ENCODE measurements around the gene LRRC7.

LRRC7 gene

DNA sequence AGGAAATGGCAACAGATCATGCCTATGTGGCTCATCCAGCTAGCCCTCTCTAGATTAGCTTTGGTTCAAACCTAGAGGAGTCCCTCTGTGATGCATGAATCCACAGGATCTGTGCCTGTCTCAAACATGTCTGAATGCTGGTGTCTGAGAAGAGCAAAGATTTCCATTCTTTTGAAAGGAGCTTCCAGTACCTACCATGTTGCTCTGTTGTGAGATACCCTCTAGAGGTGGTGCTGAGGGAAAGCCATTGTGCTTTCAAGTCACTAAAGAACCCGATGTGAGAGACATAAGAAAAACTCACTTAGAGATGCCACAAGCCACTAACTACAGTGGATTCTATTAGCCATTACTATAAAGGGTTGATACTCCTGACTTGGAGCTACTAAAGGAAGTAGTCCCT, 534.1 kb downstream of the LRRC7 start:
- Histone ChIP-seq H3K36me3 (ENCODE audit: control insufficient read depth, insufficient read depth, low read length, severe bottlenecking) (no peaks in the 10 kb centered on the region), H3K4me1 (ENCODE audit: control insufficient read depth, insufficient read depth, low read length) (no peaks in the 10 kb centered on the region), H3K9me3 (ENCODE audit: control insufficient read depth, low read length) (no peaks in the 10 kb centered on the region), H3K9ac (ENCODE audit: low read length) (no peak overlapping the region), H3K4me3 (ENCODE audit: low read length) (no peak overlapping the region), H3K27me3 (replicated peaks; ENCODE audit: control insufficient read depth, insufficient read depth, low read length) (no peaks in the 10 kb centered on the region)
- DNase-seq (ENCODE audit: low read depth) = no peak

- no peak for DNase-seq (ENCODE audit: low read depth)
- no peak overlapping the region for H3K9ac ChIP-seq (ENCODE audit: low read length)
- no peaks in the 10 kb centered on the region for H3K9me3 ChIP-seq (ENCODE audit: control insufficient read depth, low read length)
- no peaks in the 10 kb centered on the region for H3K4me1 ChIP-seq (ENCODE audit: control insufficient read depth, insufficient read depth, low read length)
- no peak overlapping the region for H3K4me3 ChIP-seq (ENCODE audit: low read length)
- H3K27me3 ChIP-seq (replicated peaks; ENCODE audit: control insufficient read depth, insufficient read depth, low read length) = no peaks in the 10 kb centered on the region
- no peaks in the 10 kb centered on the region for H3K36me3 ChIP-seq (ENCODE audit: control insufficient read depth, insufficient read depth, low read length, severe bottlenecking)
These were observed 536.0 kb downstream of the LRRC7 start for GRCh38 chr1:70103770-70104169.

DNA sequence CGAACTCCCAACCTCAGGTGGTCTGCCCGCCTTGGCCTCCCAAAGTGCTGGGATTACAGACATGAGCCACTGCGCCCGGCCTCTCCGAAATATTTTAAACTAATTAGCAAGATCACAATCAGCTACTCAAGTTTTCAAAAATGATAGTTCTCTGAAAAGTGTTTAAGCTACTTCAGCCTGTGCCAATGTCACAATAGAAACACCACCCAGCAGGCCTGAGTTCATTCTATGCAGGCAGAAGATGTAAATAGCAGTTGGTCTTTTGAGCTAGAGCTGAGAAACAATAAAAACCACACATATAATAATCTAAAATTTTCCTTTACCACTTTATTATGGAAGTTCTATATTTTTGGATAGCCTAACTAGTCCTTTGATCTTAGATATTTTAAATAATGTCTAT, 541.5 kb downstream of the LRRC7 start:
- H3K4me1 ChIP-seq (ENCODE audit: control insufficient read depth, insufficient read depth, low read length) = peaks cover 3% of the 10 kb centered on the region
- no peaks in the 10 kb centered on the region for H3K27me3 ChIP-seq (replicated peaks; ENCODE audit: control insufficient read depth, insufficient read depth, low read length)
- no peak overlapping the region for H3K9ac ChIP-seq (ENCODE audit: low read length)
- no peaks in the 10 kb centered on the region for H3K9me3 ChIP-seq (ENCODE audit: control insufficient read depth, low read length)
- H3K36me3 ChIP-seq (ENCODE audit: control insufficient read depth, insufficient read depth, low read length, severe bottlenecking) = no peaks in the 10 kb centered on the region
- H3K4me3 ChIP-seq (ENCODE audit: low read length) = no peak overlapping the region
- DNase-seq (ENCODE audit: low read depth) = no peak

DNA sequence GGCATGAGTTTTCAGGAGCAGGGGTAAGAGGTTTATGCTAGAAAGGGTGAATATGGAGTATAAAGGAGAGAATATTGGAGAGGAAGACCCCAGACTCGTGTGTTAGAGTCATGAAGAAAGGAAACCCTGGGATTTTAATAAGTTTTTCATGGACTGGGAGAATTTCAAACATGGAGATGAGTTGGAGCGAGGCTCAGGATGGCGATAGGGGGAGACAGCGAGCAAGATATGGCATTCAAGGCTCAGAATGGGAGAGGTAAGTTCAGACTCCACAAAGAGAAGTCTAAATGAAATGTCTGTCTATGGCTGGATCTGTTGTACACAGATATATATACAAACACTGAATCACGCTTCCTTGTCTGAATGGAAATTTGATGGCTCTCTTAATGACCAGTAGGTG, 545.1 kb downstream of the LRRC7 start:
- Histone ChIP-seq H3K9ac (ENCODE audit: low read length) (no peak overlapping the region), H3K27me3 (replicated peaks; ENCODE audit: control insufficient read depth, insufficient read depth, low read length) (no peaks in the 10 kb centered on the region), H3K9me3 (ENCODE audit: control insufficient read depth, low read length) (no peaks in the 10 kb centered on the region), H3K36me3 (ENCODE audit: control insufficient read depth, insufficient read depth, low read length, severe bottlenecking) (no peaks in the 10 kb centered on the region), H3K4me1 (ENCODE audit: control insufficient read depth, insufficient read depth, low read length) (peaks cover 3% of the 10 kb centered on the region), H3K4me3 (ENCODE audit: low read length) (no peak overlapping the region)
- no peak for DNase-seq (ENCODE audit: low read depth)

- H3K4me1 ChIP-seq (ENCODE audit: control insufficient read depth, insufficient read depth, low read length) = peaks cover 3% of the 10 kb centered on the region
- H3K9ac ChIP-seq (ENCODE audit: low read length) = no peak overlapping the region
- H3K9me3 ChIP-seq (ENCODE audit: control insufficient read depth, low read length) = no peaks in the 10 kb centered on the region
- H3K4me3 ChIP-seq (ENCODE audit: low read length) = no peak overlapping the region
- H3K36me3 ChIP-seq (ENCODE audit: control insufficient read depth, insufficient read depth, low read length, severe bottlenecking) = no peaks in the 10 kb centered on the region
- no peaks in the 10 kb centered on the region for H3K27me3 ChIP-seq (replicated peaks; ENCODE audit: control insufficient read depth, insufficient read depth, low read length)
- DNase-seq (ENCODE audit: low read depth) = no peak
These were observed 547.6 kb downstream of the LRRC7 start for GRCh38 chr1:70115315-70115714.

- H3K4me3 ChIP-seq (ENCODE audit: low read length) = no peak overlapping the region
- DNase-seq (ENCODE audit: low read depth) = peak; percentile 32
- H3K4me1 ChIP-seq (ENCODE audit: control insufficient read depth, insufficient read depth, low read length) = peaks cover 3% of the 10 kb centered on the region
- no peaks in the 10 kb centered on the region for H3K36me3 ChIP-seq (ENCODE audit: control insufficient read depth, insufficient read depth, low read length, severe bottlenecking)
- H3K27me3 ChIP-seq (replicated peaks; ENCODE audit: control insufficient read depth, insufficient read depth, low read length) = no peaks in the 10 kb centered on the region
- H3K9ac ChIP-seq (ENCODE audit: low read length) = no peak overlapping the region
- no peaks in the 10 kb centered on the region for H3K9me3 ChIP-seq (ENCODE audit: control insufficient read depth, low read length)
These were observed 549.3 kb downstream of the LRRC7 start for GRCh38 chr1:70117046-70117445.

DNA sequence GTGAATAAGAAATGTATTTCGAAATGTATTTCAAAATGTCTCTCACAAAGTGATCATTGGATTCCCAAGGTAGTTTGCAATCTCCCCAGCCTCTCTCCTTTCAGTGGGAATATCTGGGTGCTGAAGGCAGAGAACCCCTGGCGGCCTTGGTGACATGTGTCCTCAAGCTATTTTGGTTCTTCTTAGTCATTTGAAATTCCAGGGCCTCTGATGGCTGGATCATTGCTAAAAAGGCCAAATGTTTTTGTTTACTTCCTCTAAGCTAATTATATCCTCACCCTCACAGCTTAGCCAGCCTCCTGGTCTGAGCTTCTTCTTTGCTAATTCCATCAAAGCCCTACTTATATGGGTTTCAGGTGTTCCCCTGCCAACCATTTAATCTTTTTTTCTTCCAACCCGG, 566.4 kb downstream of the LRRC7 start:
- H3K4me1 ChIP-seq (ENCODE audit: control insufficient read depth, insufficient read depth, low read length) = peaks cover 13% of the 10 kb centered on the region
- H3K4me3 ChIP-seq (ENCODE audit: low read length) = no peak overlapping the region
- H3K27me3 ChIP-seq (replicated peaks; ENCODE audit: control insufficient read depth, insufficient read depth, low read length) = no peaks in the 10 kb centered on the region
- H3K36me3 ChIP-seq (ENCODE audit: control insufficient read depth, insufficient read depth, low read length, severe bottlenecking) = no peaks in the 10 kb centered on the region
- DNase-seq (ENCODE audit: low read depth) = peak; percentile 23
- no peaks in the 10 kb centered on the region for H3K9me3 ChIP-seq (ENCODE audit: control insufficient read depth, low read length)
- no peak overlapping the region for H3K9ac ChIP-seq (ENCODE audit: low read length)

GRCh38 chr1:70140343-70140742, 572.6 kb downstream of the LRRC7 start:
- Histone ChIP-seq H3K4me3 (ENCODE audit: low read length) (peak overlapping the region; percentile 54), H3K9me3 (ENCODE audit: control insufficient read depth, low read length) (no peaks in the 10 kb centered on the region), H3K27me3 (replicated peaks; ENCODE audit: control insufficient read depth, insufficient read depth, low read length) (no peaks in the 10 kb centered on the region), H3K9ac (ENCODE audit: low read length) (peak overlapping the region; percentile 20), H3K4me1 (ENCODE audit: control insufficient read depth, insufficient read depth, low read length) (peaks cover 33% of the 10 kb centered on the region), H3K36me3 (ENCODE audit: control insufficient read depth, insufficient read depth, low read length, severe bottlenecking) (no peaks in the 10 kb centered on the region)
- DNase-seq (ENCODE audit: low read depth) = peak; percentile 90

- H3K4me3 ChIP-seq (ENCODE audit: low read length) = peak overlapping the region; percentile 54
- DNase-seq (ENCODE audit: low read depth) = no peak
- peaks cover 33% of the 10 kb centered on the region for H3K4me1 ChIP-seq (ENCODE audit: control insufficient read depth, insufficient read depth, low read length)
- no peaks in the 10 kb centered on the region for H3K27me3 ChIP-seq (replicated peaks; ENCODE audit: control insufficient read depth, insufficient read depth, low read length)
- H3K9me3 ChIP-seq (ENCODE audit: control insufficient read depth, low read length) = no peaks in the 10 kb centered on the region
- peak overlapping the region; percentile 20 for H3K9ac ChIP-seq (ENCODE audit: low read length)
- no peaks in the 10 kb centered on the region for H3K36me3 ChIP-seq (ENCODE audit: control insufficient read depth, insufficient read depth, low read length, severe bottlenecking)
These were observed 573.2 kb downstream of the LRRC7 start for GRCh38 chr1:70140894-70141293.

GRCh38 chr1:70142075-70142474, 574.4 kb downstream of the LRRC7 start:
- DNase-seq (ENCODE audit: low read depth) = no peak
- Histone ChIP-seq H3K9me3 (ENCODE audit: control insufficient read depth, low read length) (no peaks in the 10 kb centered on the region), H3K4me1 (ENCODE audit: control insufficient read depth, insufficient read depth, low read length) (peaks cover 33% of the 10 kb centered on the region), H3K27me3 (replicated peaks; ENCODE audit: control insufficient read depth, insufficient read depth, low read length) (no peaks in the 10 kb centered on the region), H3K9ac (ENCODE audit: low read length) (no peak overlapping the region), H3K4me3 (ENCODE audit: low read length) (no peak overlapping the region), H3K36me3 (ENCODE audit: control insufficient read depth, insufficient read depth, low read length, severe bottlenecking) (no peaks in the 10 kb centered on the region)

DNA sequence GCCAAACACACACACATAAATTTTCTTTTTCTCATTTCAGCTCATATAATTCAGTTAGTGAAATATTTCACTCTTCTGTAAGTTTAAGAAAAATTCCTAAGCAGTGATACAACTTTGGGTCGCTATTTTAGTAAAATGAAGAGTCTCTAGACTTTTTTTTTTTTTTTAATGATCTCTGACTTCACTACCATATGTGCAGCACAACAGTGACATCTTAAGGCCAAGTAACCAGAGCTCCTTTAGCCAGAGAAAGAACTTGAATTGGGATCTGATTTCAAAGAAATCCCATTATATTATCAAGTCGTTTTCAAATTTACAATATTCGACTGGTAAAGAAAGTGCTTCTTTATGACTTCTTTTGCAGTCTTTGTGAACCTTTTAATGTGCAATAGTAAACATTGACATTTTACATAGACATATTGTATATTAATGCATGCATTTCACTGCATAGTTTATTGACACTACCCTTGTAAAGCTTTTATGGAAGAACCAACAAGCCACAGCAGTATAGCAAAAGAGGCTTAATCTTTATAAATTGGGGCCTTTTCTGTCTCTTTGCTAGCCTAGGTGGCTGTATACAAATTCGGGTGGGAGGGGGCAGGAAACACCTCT, 575.4 kb downstream of the LRRC7 start:
- H3K9ac ChIP-seq (ENCODE audit: low read length) = no peak overlapping the region
- no peaks in the 10 kb centered on the region for H3K9me3 ChIP-seq (ENCODE audit: control insufficient read depth, low read length)
- DNase-seq (ENCODE audit: low read depth) = peak; percentile 78
- no peak overlapping the region for H3K4me3 ChIP-seq (ENCODE audit: low read length)
- no peaks in the 10 kb centered on the region for H3K36me3 ChIP-seq (ENCODE audit: control insufficient read depth, insufficient read depth, low read length, severe bottlenecking)
- H3K4me1 ChIP-seq (ENCODE audit: control insufficient read depth, insufficient read depth, low read length) = peaks cover 33% of the 10 kb centered on the region
- no peaks in the 10 kb centered on the region for H3K27me3 ChIP-seq (replicated peaks; ENCODE audit: control insufficient read depth, insufficient read depth, low read length)

DNA sequence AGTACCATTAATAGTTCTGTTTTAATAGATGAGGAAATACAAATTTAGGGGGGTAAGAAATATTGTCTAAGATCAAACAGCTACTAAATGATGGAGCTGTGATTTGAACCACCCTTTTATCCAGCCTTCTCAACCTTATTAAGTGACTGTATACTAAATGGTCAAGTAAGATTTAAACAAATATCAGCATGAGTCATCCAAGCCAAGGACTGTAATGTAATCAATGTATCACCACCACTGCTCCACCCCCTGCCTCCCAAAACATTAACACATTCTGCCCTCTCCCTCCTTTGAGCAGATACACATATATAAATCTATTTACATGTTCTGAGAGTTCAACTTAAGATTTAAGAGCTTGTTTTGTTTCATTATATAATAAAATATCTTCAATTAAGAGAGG, 578.8 kb downstream of the LRRC7 start:
- Histone ChIP-seq H3K4me1 (ENCODE audit: control insufficient read depth, insufficient read depth, low read length) (peaks cover 15% of the 10 kb centered on the region), H3K27me3 (replicated peaks; ENCODE audit: control insufficient read depth, insufficient read depth, low read length) (no peaks in the 10 kb centered on the region), H3K36me3 (ENCODE audit: control insufficient read depth, insufficient read depth, low read length, severe bottlenecking) (peaks cover 5% of the 10 kb centered on the region), H3K4me3 (ENCODE audit: low read length) (no peak overlapping the region), H3K9me3 (ENCODE audit: control insufficient read depth, low read length) (no peaks in the 10 kb centered on the region), H3K9ac (ENCODE audit: low read length) (no peak overlapping the region)
- peak; percentile 22 for DNase-seq (ENCODE audit: low read depth)
